Medulla oblongata (tissue), 1 donor: ENCODE data around the gene USP17L22.
"Not testable (repeated sequence)": the region's sequence is repeated elsewhere in the genome, so short reads cannot be mapped to it uniquely, and the experiment has no call there.

Source experiments
- DNase-seq: peaks from one replicate; pipeline ENCODE4 v3.0.0-alpha.2; 2015; ENCODE audit errors: extremely low spot score

USP17L22 gene

GRCh38 chr4:9267319-9267718 lies at the start of gene USP17L22:
Gene USP17L22 (plus strand): TSS chr4:9267619. CDS start chr4:9267619, 0 bp downstream.
- not testable (repeated sequence) for DNase-seq

- not testable (repeated sequence) for DNase-seq
Measured at GRCh38 chr4:9219852-9220251, 47.6 kb upstream of the USP17L22 start, which contains the start of gene USP17L12. Gene USP17L12 (plus strand): TSS chr4:9220152. CDS start chr4:9220152, 0 bp downstream.

GRCh38 chr4:9224596-9224995 lies 42.8 kb upstream of the USP17L22 start, which contains the start of gene USP17L13:
Gene USP17L13 (plus strand): TSS chr4:9224896. CDS start chr4:9224896, 0 bp downstream.
- DNase-seq = not testable (repeated sequence)

GRCh38 chr4:9230249-9230648 lies 37.2 kb upstream of the USP17L22 start:
- not testable (repeated sequence) for DNase-seq

DNA sequence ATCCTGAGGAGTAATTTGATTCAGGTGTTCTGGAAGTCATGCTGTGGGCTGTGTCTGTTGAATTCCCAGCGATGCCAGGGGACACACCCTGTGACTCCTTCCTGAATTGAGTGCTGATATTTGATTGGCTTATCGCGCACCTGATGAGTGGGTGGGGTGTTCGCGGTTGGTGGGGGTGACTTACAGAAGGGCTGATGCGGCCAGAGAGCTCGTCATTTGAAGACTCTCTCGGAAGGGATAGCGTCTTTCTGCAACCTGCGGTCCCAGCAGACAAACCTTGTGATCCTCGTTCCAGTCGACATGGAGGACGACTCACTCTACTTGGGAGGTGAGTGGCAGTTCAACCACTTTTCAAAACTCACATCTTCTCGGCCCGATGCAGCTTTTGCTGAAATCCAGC lies 33.3 kb upstream of the USP17L22 start, which contains the start of gene USP17L15:
Gene USP17L15, plus strand, starts transcription at position 301 of the 400 bp plus-strand sequence. Its CDS starts 0 bp downstream, at position 301.
- DNase-seq = not testable (repeated sequence)

- not testable (repeated sequence) for DNase-seq
Measured at GRCh38 chr4:9238461-9238860, 29.0 kb upstream of the USP17L22 start.

DNA sequence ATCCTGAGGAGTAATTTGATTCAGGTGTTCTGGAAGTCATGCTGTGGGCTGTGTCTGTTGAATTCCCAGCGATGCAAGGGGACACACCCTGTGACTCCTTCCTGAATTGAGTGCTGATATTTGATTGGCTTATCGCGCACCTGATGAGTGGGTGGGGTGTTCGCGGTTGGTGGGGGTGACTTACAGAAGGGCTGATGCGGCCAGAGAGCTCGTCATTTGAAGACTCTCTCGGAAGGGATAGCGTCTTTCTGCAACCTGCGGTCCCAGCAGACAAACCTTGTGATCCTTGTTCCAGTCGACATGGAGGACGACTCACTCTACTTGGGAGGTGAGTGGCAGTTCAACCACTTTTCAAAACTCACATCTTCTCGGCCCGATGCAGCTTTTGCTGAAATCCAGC lies 23.8 kb upstream of the USP17L22 start, which contains the start of gene USP17L17:
Gene USP17L17, plus strand, starts transcription at position 301 of the 400 bp plus-strand sequence. Its CDS starts 0 bp downstream, at position 301.
- DNase-seq = not testable (repeated sequence)

- peak; percentile 2 for DNase-seq
Measured at GRCh38 chr4:9247953-9248680, 19.3 kb upstream of the USP17L22 start, which contains the start of gene USP17L18. Gene USP17L18 (plus strand): TSS chr4:9248630. CDS start chr4:9248630, 0 bp downstream.

GRCh38 chr4:9253078-9253477 lies 14.3 kb upstream of the USP17L22 start, which contains the start of gene USP17L19:
Gene USP17L19 (plus strand): TSS chr4:9253378. CDS start chr4:9253378, 0 bp downstream.
- DNase-seq = not testable (repeated sequence)

GRCh38 chr4:9257824-9258223 lies 9.6 kb upstream of the USP17L22 start, which contains the start of gene USP17L20:
Gene USP17L20 (plus strand): TSS chr4:9258124. CDS start chr4:9258124, 0 bp downstream.
- DNase-seq = not testable (repeated sequence)

- not testable (repeated sequence) for DNase-seq
Measured at GRCh38 chr4:9262572-9262971, 4.8 kb upstream of the USP17L22 start, which contains the start of gene USP17L21. Gene USP17L21 (plus strand): TSS chr4:9262872. CDS start chr4:9262872, 0 bp downstream.

DNA sequence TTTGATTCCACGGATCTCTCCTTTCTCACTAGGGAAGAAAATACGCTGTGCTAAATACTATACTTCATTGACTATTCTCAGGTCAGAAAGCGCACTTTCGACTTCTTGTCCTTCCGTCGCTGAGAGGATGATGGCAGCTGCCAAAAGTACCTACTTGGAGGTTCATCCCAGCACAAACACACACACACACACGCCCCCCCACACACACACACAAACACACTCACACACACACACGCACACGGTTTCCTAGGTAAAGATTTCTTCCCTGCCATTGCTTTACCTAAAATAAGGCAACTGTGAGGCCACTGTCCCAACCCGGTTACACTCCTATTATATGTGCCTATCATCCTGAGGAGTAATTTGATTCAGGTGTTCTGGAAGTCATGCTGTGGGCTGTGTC lies 4.3 kb downstream of the USP17L22 start:
- DNase-seq = not testable (repeated sequence)
